B cell (primary cell): ENCODE measurements around the gene CFAP44.

Experiments
- CTCF ChIP-seq: fragments of 200-600 bp; IDR thresholded peaks from one replicate; pipeline ENCODE4 v1.8.0; 2022; ENCODE audit warnings: antibody characterized with exemption, mild to moderate bottlenecking
- EZH2 ChIP-seq: IDR thresholded peaks from 2 replicates; pipeline ENCODE4 v1.6.1; 2012; ENCODE audit warnings: borderline replicate concordance, low read depth, mild to moderate bottlenecking, moderate library complexity, low read length; ENCODE audit not compliant: insufficient read depth, poor library complexity, severe bottlenecking

- TF ChIP-seq CTCF (no peak), EZH2 (no peak)
Measured at GRCh38 chr3:113404637-113405036, 36.7 kb downstream of the CFAP44 start.
